ENCODE data around the gene ZNF614. TPM values are rescaled to one million over a fixed set of nuclear protein-coding genes. Genes with fewer than 3 reads are reported as not detected.

ZNF614 gene
- total and polyA plus RNA-seq, 9 donors = 6.3 to 12.7 (median 10.1) TPM

DNA sequence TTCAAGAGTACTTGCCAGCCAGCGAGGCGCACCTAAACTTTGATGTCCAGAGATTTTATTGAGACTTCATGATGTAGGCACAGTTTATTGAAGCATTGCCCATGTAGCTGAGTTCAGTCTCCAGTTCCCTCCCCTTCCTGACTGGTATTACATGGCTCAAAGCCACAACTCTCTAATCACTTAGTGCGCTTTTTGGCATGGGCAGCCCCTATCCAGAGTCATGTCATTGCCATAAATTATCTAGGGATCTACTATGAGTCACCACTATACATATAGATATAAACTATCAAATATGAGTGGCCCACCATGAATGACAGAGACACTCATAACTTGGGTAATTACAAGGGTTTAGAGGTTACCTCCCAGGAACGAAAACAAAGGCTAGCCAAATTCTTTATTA is 7.7 kb downstream of the ZNF614 start:
- WGBS, 3 donors = 93 to 99% (median 98%) methylated on average over 4 of the region's 4 CpGs
- H3K27ac ChIP-seq = no peak overlapping the region
- peaks cover 6% of the 10 kb centered on the region for H3K36me3 ChIP-seq
- TF ChIP-seq EP300 (IDR thresholded peaks at IDR 0.05) = no peak
- TF ChIP-seq, protein P1, sequence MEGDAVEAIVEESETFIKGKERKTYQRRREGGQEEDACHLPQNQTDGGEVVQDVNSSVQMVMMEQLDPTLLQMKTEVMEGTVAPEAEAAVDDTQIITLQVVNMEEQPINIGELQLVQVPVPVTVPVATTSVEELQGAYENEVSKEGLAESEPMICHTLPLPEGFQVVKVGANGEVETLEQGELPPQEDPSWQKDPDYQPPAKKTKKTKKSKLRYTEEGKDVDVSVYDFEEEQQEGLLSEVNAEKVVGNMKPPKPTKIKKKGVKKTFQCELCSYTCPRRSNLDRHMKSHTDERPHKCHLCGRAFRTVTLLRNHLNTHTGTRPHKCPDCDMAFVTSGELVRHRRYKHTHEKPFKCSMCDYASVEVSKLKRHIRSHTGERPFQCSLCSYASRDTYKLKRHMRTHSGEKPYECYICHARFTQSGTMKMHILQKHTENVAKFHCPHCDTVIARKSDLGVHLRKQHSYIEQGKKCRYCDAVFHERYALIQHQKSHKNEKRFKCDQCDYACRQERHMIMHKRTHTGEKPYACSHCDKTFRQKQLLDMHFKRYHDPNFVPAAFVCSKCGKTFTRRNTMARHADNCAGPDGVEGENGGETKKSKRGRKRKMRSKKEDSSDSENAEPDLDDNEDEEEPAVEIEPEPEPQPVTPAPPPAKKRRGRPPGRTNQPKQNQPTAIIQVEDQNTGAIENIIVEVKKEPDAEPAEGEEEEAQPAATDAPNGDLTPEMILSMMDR (IDR thresholded peaks at IDR 0.05) = no peak
- TF ChIP-seq POLR2A (IDR thresholded peaks at IDR 0.05) = no peak
- peaks cover 0 to 84% of the 10 kb centered on the region in 2 donors for H3K9me3 ChIP-seq
- DNase-seq = no peak
- H3K4me3 ChIP-seq = no peak overlapping the region
- H3K27me3 ChIP-seq = no peaks in the 10 kb centered on the region
- H3K4me1 ChIP-seq (ENCODE audit: insufficient read depth) = no peaks in the 10 kb centered on the region
- intact Hi-C loops (cut with DNase I) = no loop called here

GRCh38 chr19:52010674-52011073 is 17.5 kb downstream of the ZNF614 start:
- Histone ChIP-seq H3K9me3 (peaks cover 0 to 10% of the 10 kb centered on the region in 2 donors), H3K36me3 (no peaks in the 10 kb centered on the region)
- WGBS, 3 donors = 93 to 100% (median 93%) methylated on average over 1 of the region's 1 CpG

DNA sequence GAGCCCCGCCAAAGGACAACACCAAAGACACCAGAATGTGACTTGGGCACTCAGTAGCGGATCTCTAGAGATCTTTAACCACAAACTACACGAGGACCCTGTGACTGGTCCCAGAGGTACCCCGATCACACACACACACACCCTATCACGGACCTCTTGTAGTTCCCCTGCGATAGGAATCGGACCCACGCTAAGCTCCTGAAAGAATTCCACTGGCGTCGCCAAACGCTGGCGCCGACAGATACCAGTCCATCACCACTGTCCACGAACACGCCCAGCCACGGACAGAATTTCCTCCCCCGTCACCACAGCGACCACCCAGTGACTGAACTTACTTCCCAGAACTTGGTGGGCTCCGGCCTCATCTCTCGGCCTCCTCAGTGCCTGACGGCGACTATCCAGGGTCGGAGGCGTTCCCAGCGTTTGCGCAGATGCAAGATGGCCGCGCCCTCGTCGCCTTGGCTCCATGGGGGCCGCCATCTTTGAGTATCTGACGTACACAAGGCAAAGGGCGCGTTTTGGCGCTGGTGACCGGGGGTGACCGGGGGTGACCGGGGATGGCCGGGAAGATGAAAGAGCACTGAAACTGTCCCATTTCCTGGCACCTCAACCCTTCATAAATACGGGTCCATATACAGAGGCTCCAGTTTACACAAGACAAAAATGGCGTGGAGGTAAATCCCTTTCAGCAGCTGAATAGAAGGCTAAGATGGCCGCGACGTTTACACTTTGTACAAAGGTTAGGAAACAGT is 20.2 kb downstream of the ZNF614 start, which contains the start of gene ZNF615:
Gene ZNF615 (minus strand): TSS at position 406 of the 752 bp plus-strand sequence. CDS start 4,500 bp downstream, outside the sequence.
- WGBS, 3 donors = 0% methylated on average over 44 of the region's 44 CpGs
- peak within 1 kb of the TSS; percentile 63 to 71 for H3K27ac ChIP-seq

More at GRCh38 chr19:52010674-52011073, 17.5 kb downstream of the ZNF614 start:
- Histone ChIP-seq H3K4me3 (no peak overlapping the region), H3K27ac (no peak overlapping the region), H3K4me1 (ENCODE audit: insufficient read depth) (peaks cover 3% of the 10 kb centered on the region), H3K27me3 (no peaks in the 10 kb centered on the region)
- DNase-seq = no peak
- intact Hi-C loops (cut with DNase I) = no loop called here
- TF ChIP-seq POLR2A (IDR thresholded peaks at IDR 0.05) (no peak), EP300 (IDR thresholded peaks at IDR 0.05) (no peak)

DNA sequence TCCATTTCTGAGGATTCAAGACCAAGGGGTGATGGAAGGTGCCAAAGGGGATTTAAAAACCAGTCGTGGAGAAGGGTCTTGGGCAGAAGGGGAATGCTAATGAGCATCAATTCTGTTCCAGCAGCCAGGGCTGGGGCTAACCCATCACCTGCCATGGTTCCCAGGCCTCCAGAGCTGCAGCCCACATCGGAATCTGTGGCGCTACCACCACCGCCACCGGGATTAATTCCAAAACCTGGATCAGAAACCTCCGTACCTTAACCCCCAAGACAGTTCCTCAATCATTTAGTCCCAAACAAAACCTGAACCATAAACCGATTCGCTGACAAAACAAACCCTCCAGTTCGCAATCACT is 20.8 kb downstream of the ZNF614 start:
- peaks cover 0 to 7% of the 10 kb centered on the region in 2 donors for H3K9me3 ChIP-seq
- 1 to 3% (median 1%) methylated on average over 9 of the region's 9 CpGs for WGBS, 3 donors
- no peaks in the 10 kb centered on the region for H3K36me3 ChIP-seq
- H3K4me3 ChIP-seq = peak overlapping the region; percentile 76
- peak in 1 of 5 donors; percentile 25 for DNase-seq
- intact Hi-C loops (cut with DNase I) = loop anchor here in 1 of 4 donors (5.0 kb wide), 1 partner anchor 1225 kb away; no protein-coding TSS in a partner anchor
- H3K27me3 ChIP-seq = no peaks in the 10 kb centered on the region
- TF ChIP-seq EP300 (IDR thresholded peaks at IDR 0.05) = no peak
- TF ChIP-seq, protein P1 (IDR thresholded peaks at IDR 0.05) = no peak
- H3K27ac ChIP-seq = peak overlapping the region in 1 of 2 donors; percentile 63
- H3K4me1 ChIP-seq (ENCODE audit: insufficient read depth) = peaks cover 3% of the 10 kb centered on the region

More for the DNA sequence above, 20.2 kb downstream of the ZNF614 start, which contains the start of gene ZNF615:
- H3K27me3 ChIP-seq = no peaks in the 10 kb centered on the region
- peak; percentile 88 to 93 (median 90) for DNase-seq
- peaks cover 0 to 7% of the 10 kb centered on the region in 2 donors for H3K9me3 ChIP-seq
- peak within 1 kb of the TSS; percentile 76 for H3K4me3 ChIP-seq
- TF ChIP-seq EP300 (IDR thresholded peaks at IDR 0.05) (no peak), POLR2A (IDR thresholded peaks at IDR 0.05) (peak; percentile 32)
- no peaks in the 10 kb centered on the region for H3K36me3 ChIP-seq
- intact Hi-C loops (cut with DNase I) = loop anchor here in 1 of 4 donors (5.0 kb wide), 1 partner anchor 1226 kb away; no protein-coding TSS in a partner anchor
- H3K4me1 ChIP-seq (ENCODE audit: insufficient read depth) = peaks cover 3% of the 10 kb centered on the region

- no peak overlapping the region for H3K4me3 ChIP-seq
Observed at GRCh38 chr19:51994048-51994644, 34.0 kb downstream of the ZNF614 start.

More at GRCh38 chr19:51994048-51994644, 34.0 kb downstream of the ZNF614 start:
- intact Hi-C loops (cut with DNase I) = no loop called here
- H3K27ac ChIP-seq = no peak overlapping the region
- TF ChIP-seq, protein P1 (IDR thresholded peaks at IDR 0.05) = no peak
- no peak for TF ChIP-seq POLR2A (IDR thresholded peaks at IDR 0.05)
- no peak for TF ChIP-seq EP300 (IDR thresholded peaks at IDR 0.05)
- DNase-seq = no peak
- H3K9me3 ChIP-seq = peaks cover 15 to 66% of the 10 kb centered on the region in 2 donors
- H3K27me3 ChIP-seq = no peaks in the 10 kb centered on the region
- H3K36me3 ChIP-seq = peaks cover 4% of the 10 kb centered on the region
- no peaks in the 10 kb centered on the region for H3K4me1 ChIP-seq (ENCODE audit: insufficient read depth)
- 95 to 99% (median 98%) methylated on average over 2 of the region's 2 CpGs for whole genome bisulfite sequencing, 3 donors
